Upper lobe of left lung (tissue), 6 donors: ENCODE measurements around the gene FRMPD1. TPM values are rescaled to one million over a fixed set of nuclear protein-coding genes. Genes with fewer than 3 reads are reported as not detected.

ENCODE experiments used
- ATAC-seq, 2 donors: fragments of 200-7000 bp; cut with Tn5 transposase; one replicate each; pipeline ENCODE4 v1.9.1; 2022; ENCODE audit warnings: mild to moderate bottlenecking in 2 of 2, moderate library complexity in 2 of 2; ENCODE audit not compliant: low FRiP score in 2 of 2
- DNase-seq, 2 donors: peaks; one replicate each; pipeline ENCODE4 v3.0.0-alpha.2; 2019 to 2020
- H3K27ac ChIP-seq, 4 donors: fragments of 200-600 bp; sonication (generic); one replicate each; pipeline ENCODE4 v1.5.1; 2016 to 2019
- H3K27me3 ChIP-seq, 4 donors: fragments of 200-600 bp; sonication (generic); one replicate each; pipeline ENCODE4 v1.5.1; 2017 to 2019
- H3K36me3 ChIP-seq, 4 donors: fragments of 200-600 bp; sonication (generic); one replicate each; pipeline ENCODE4 v1.5.1; 2016 to 2019
- H3K4me1 ChIP-seq, 4 donors: fragments of 200-600 bp; sonication (generic); one replicate each; pipeline ENCODE4 v1.5.1; 2018 to 2019
- H3K4me3 ChIP-seq, 4 donors: fragments of 200-600 bp; sonication (generic); one replicate each; pipeline ENCODE4 v1.5.1; 2017 to 2019; ENCODE audit warnings: mild to moderate bottlenecking in 2 of 4, moderate library complexity in 1 of 4
- H3K9me3 ChIP-seq, 4 donors: fragments of 200-600 bp; sonication (generic); one replicate each; pipeline ENCODE4 v1.5.1; 2018 to 2019
- CTCF ChIP-seq, 6 experiments: fragments of 450-650 bp in 4 of 6; fragments of 200-600 bp in 2 of 6; sonication (generic) in 2 of 6; IDR thresholded peaks; one replicate each; pipeline ENCODE4 v1.5.1; 2016 to 2019; ENCODE audit warnings: antibody characterized with exemption in 6 of 6
- EP300 ChIP-seq, 4 donors: sonication (generic); formaldehyde crosslinking; IDR thresholded peaks; one replicate each; pipeline ENCODE4 v1.5.1; 2017; ENCODE audit warnings: antibody characterized with exemption in 4 of 4, control low read depth in 2 of 4
- POLR2A ChIP-seq, 4 donors: fragments of 450-650 bp; IDR thresholded peaks; one replicate each; pipeline ENCODE4 v1.5.1; 2016 to 2017; ENCODE audit warnings: antibody characterized with exemption in 4 of 4, mild to moderate bottlenecking in 2 of 4
- POLR2AphosphoS5 ChIP-seq, 2 donors: sonication (generic); formaldehyde crosslinking; IDR thresholded peaks; one replicate each; pipeline ENCODE4 v1.5.1; 2017; ENCODE audit warnings: antibody characterized with exemption in 2 of 2
- WGBS, 2 donors: methylation state at CpG; one replicate each; pipeline ENCODE4 v1.1.5; 2017 to 2018; 5-methylcytosine and 5-hydroxymethylcytosine counted together
- total RNA-seq, 6 donors: library from RNA; depleted of rRNA in 4 of 6; stranded (reverse); fragments of >200 nt in 4 of 6; gene quantifications; one replicate each; pipeline versions ENCODE4 v1.1.0 to v1.2.1, GENCODE V29; 2016 to 2021
- donor health status: DM: no; HTN: no; CAD: no; lungs with moderate emphysema.
- donor health status: DM: no; HTN: yes; CAD: no; lungs with severe emphysema.

FRMPD1 gene
- total RNA-seq, 6 donors from 2014 or later, result under 0.01 to 0.39 (median 0.17) TPM; not detected in 1

- Histone ChIP-seq H3K4me1 (no peaks in the 10 kb centered on the region), H3K27ac (no peak overlapping the region), H3K36me3 (peaks cover 20 to 95% (median 51%) of the 10 kb centered on the region in 4 donors), H3K4me3 (no peak overlapping the region), H3K9me3 (no peaks in the 10 kb centered on the region), H3K27me3 (no peaks in the 10 kb centered on the region)
- ATAC-seq, result no peak
- DNase-seq, result no peak
- TF ChIP-seq EP300 (IDR thresholded peaks at IDR 0.05), result no peak
- TF ChIP-seq POLR2A (IDR thresholded peaks at IDR 0.05), result no peak
- no peak for TF ChIP-seq CTCF (IDR thresholded peaks at IDR 0.05)
- TF ChIP-seq POLR2AphosphoS5 (IDR thresholded peaks at IDR 0.05), result no peak
- 88 to 89% methylated on average over 5 of the region's 5 CpGs for WGBS, 2 donors
Measured at GRCh38 chr9:37776328-37776727, 125.6 kb downstream of the FRMPD1 start.

GRCh38 chr9:37778534-37778933, 127.8 kb downstream of the FRMPD1 start:
- TF ChIP-seq CTCF (IDR thresholded peaks at IDR 0.05) (no peak), EP300 (IDR thresholded peaks at IDR 0.05) (no peak)
- ATAC-seq, result no peak
- no peak overlapping the region for H3K27ac ChIP-seq
- H3K4me3 ChIP-seq, result no peak overlapping the region
- peaks cover 0 to 17% (median 3%) of the 10 kb centered on the region in 4 donors for H3K4me1 ChIP-seq
- no peaks in the 10 kb centered on the region for H3K27me3 ChIP-seq
- WGBS, 2 donors, result 66% methylated on average over 2 of the region's 2 CpGs
- H3K36me3 ChIP-seq, result peaks cover 26 to 96% (median 58%) of the 10 kb centered on the region in 4 donors
- no peaks in the 10 kb centered on the region for H3K9me3 ChIP-seq
- no peak for DNase-seq

GRCh38 chr9:37784291-37784615, 133.5 kb downstream of the FRMPD1 start:
- Histone ChIP-seq H3K27me3 (no peaks in the 10 kb centered on the region), H3K27ac (peak overlapping the region; percentile 84 to 90 (median 86)), H3K4me1 (peaks cover 12 to 35% (median 18%) of the 10 kb centered on the region in 4 donors), H3K9me3 (no peaks in the 10 kb centered on the region), H3K36me3 (peaks cover 18 to 42% (median 28%) of the 10 kb centered on the region in 4 donors), H3K4me3 (peak overlapping the region; percentile 90 to 98 (median 94))
- DNase-seq (no peak), ATAC-seq (no peak)
- TF ChIP-seq POLR2AphosphoS5 (IDR thresholded peaks at IDR 0.05) (no peak), EP300 (IDR thresholded peaks at IDR 0.05) (no peak)
- WGBS, 2 donors, result 0 to 1% methylated on average over 6 of the region's 6 CpGs

GRCh38 chr9:37784616-37785483, 134.1 kb downstream of the FRMPD1 start, which contains the start of gene EXOSC3:
EXOSC3 (minus strand) TSS chr9:37785064; CDS start chr9:37785044, 20 bp downstream.
- Histone ChIP-seq H3K36me3 (peaks cover 15 to 36% (median 25%) of the 10 kb centered on the region in 4 donors), H3K9me3 (no peaks in the 10 kb centered on the region), H3K27me3 (no peaks in the 10 kb centered on the region), H3K4me1 (peaks cover 12 to 35% (median 18%) of the 10 kb centered on the region in 4 donors), H3K27ac (peak within 1 kb of the TSS; percentile 84 to 90 (median 86)), H3K4me3 (peak within 1 kb of the TSS; percentile 90 to 98 (median 94))
- ATAC-seq (peak; percentile 93 to 98), DNase-seq (peak; percentile 92 to 93)
- WGBS, 2 donors, result 0% methylated on average over 30 to 47 of the region's 73 CpGs
- TF ChIP-seq CTCF (IDR thresholded peaks at IDR 0.05) (peak in 3 of 6 experiments; percentile 12 to 59 (median 26)), POLR2A (IDR thresholded peaks at IDR 0.05) (peak in 2 of 4 donors; percentile 53 to 87), EP300 (IDR thresholded peaks at IDR 0.05) (peak in 1 of 4 donors; percentile 39), POLR2AphosphoS5 (IDR thresholded peaks at IDR 0.05) (peak; percentile 91 to 93)

GRCh38 chr9:37787059-37787458, 136.3 kb downstream of the FRMPD1 start:
- WGBS, 2 donors, result 56 to 63% methylated on average over 17 to 19 of the region's 45 CpGs
- Histone ChIP-seq H3K36me3 (peaks cover 6 to 14% (median 7%) of the 10 kb centered on the region in 4 donors), H3K4me1 (peaks cover 12 to 30% (median 18%) of the 10 kb centered on the region in 4 donors), H3K27ac (peak overlapping the region in 1 of 4 donors; percentile 7), H3K9me3 (no peaks in the 10 kb centered on the region), H3K4me3 (no peak overlapping the region), H3K27me3 (no peaks in the 10 kb centered on the region)
- DNase-seq, result peak in 1 of 2 donors; percentile 75
- TF ChIP-seq CTCF (IDR thresholded peaks at IDR 0.05) (no peak), EP300 (IDR thresholded peaks at IDR 0.05) (no peak), POLR2AphosphoS5 (IDR thresholded peaks at IDR 0.05) (no peak), POLR2A (IDR thresholded peaks at IDR 0.05) (no peak)
- peak in 1 of 2 donors; percentile 13 for ATAC-seq
